Gastroesophageal sphincter (tissue), 3 donors: Measurements from ENCODE around the gene CDH23.

Experiments used
- EP300 ChIP-seq: sonication (generic); formaldehyde crosslinking; IDR thresholded peaks from one replicate; pipeline ENCODE4 v1.6.1; 2017; ENCODE audit warnings: antibody characterized with exemption, mild to moderate bottlenecking
- POLR2A ChIP-seq, 2 donors: fragments of 450-650 bp; IDR thresholded peaks; one replicate each; pipeline ENCODE4 v1.6.1; 2017; ENCODE audit warnings: antibody characterized with exemption in 2 of 2, mild to moderate bottlenecking in 2 of 2, moderate library complexity in 1 of 2
- POLR2AphosphoS5 ChIP-seq: sonication (generic); formaldehyde crosslinking; IDR thresholded peaks from one replicate; pipeline ENCODE4 v1.6.1; 2017; ENCODE audit warnings: antibody characterized with exemption
- TF ChIP-seq, protein P1 (sequence below), 4 experiments: fragments of 200-600 bp in 2 of 4; fragments of 450-650 bp in 2 of 4; sonication (generic) in 1 of 4; IDR thresholded peaks; one replicate each; pipeline ENCODE4 v1.5.1; 2017 to 2019; ENCODE audit warnings: antibody characterized with exemption in 4 of 4, mild to moderate bottlenecking in 2 of 4, moderate library complexity in 2 of 4

DNA sequence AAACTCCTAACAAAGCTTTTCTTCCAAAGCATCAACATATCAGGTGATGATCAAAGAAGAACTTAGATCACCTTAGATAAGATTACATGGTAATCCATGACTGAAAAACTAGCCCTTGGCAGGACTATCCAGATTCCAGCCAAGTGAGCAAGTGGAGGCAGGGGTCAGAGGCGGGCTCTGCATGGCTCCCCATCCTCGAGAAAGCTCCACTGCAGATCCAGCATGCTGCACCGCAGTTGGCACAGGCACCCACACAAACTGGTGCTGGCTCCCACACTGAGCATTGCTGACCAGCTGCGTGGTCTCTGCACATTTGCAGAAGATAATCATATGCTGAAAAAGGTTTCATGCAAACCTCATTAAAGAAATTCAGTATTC, 444.2 kb downstream of the CDH23 start:
- TF ChIP-seq, protein P1, sequence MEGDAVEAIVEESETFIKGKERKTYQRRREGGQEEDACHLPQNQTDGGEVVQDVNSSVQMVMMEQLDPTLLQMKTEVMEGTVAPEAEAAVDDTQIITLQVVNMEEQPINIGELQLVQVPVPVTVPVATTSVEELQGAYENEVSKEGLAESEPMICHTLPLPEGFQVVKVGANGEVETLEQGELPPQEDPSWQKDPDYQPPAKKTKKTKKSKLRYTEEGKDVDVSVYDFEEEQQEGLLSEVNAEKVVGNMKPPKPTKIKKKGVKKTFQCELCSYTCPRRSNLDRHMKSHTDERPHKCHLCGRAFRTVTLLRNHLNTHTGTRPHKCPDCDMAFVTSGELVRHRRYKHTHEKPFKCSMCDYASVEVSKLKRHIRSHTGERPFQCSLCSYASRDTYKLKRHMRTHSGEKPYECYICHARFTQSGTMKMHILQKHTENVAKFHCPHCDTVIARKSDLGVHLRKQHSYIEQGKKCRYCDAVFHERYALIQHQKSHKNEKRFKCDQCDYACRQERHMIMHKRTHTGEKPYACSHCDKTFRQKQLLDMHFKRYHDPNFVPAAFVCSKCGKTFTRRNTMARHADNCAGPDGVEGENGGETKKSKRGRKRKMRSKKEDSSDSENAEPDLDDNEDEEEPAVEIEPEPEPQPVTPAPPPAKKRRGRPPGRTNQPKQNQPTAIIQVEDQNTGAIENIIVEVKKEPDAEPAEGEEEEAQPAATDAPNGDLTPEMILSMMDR (IDR thresholded peaks at IDR 0.05) = no peak
- TF ChIP-seq POLR2A (IDR thresholded peaks at IDR 0.05) (no peak), POLR2AphosphoS5 (no peak), EP300 (no peak)
